Measurements from ENCODE around the gene AKT1S1.

The AKT1S1 gene

GRCh38 chr19:49852631-49853126, 24.5 kb downstream of the AKT1S1 start:
- no peak for DNase-seq

GRCh38 chr19:49851456-49852259, 25.5 kb downstream of the AKT1S1 start:
- DNase-seq, result no peak

- DNase-seq, result peak; percentile 83
These were observed 26.4 kb downstream of the AKT1S1 start, which contains the start of gene PTOV1 for GRCh38 chr19:49850487-49851342. TSS of gene PTOV1 (plus strand) at chr19:49851159.

GRCh38 chr19:49850221-49850486, 27.0 kb downstream of the AKT1S1 start:
- no peak for DNase-seq

GRCh38 chr19:49849433-49850220, 27.5 kb downstream of the AKT1S1 start:
- DNase-seq, result no peak

- DNase-seq, result no peak
These were observed 28.2 kb downstream of the AKT1S1 start for GRCh38 chr19:49848938-49849337.

GRCh38 chr19:49847731-49848696, 29.1 kb downstream of the AKT1S1 start:
- DNase-seq, result peak; percentile 83

GRCh38 chr19:49846408-49846807, 30.7 kb downstream of the AKT1S1 start:
- DNase-seq, result no peak

- DNase-seq, result no peak
These were observed 31.7 kb downstream of the AKT1S1 start for GRCh38 chr19:49845414-49845813.

GRCh38 chr19:49844138-49845095, 32.7 kb downstream of the AKT1S1 start:
- no peak for DNase-seq

GRCh38 chr19:49843265-49843664, 33.9 kb downstream of the AKT1S1 start:
- no peak for DNase-seq

GRCh38 chr19:49840736-49841249, 36.4 kb downstream of the AKT1S1 start:
- DNase-seq, result no peak

- DNase-seq, result no peak
These were observed 36.8 kb downstream of the AKT1S1 start for GRCh38 chr19:49840321-49840720.

- DNase-seq, result no peak
These were observed 37.4 kb downstream of the AKT1S1 start for GRCh38 chr19:49839713-49840112.

- no peak for DNase-seq
These were observed 38.1 kb downstream of the AKT1S1 start for GRCh38 chr19:49838885-49839588.

- DNase-seq, result no peak
These were observed 39.7 kb downstream of the AKT1S1 start for GRCh38 chr19:49837425-49837824.

GRCh38 chr19:49837009-49837310, 40.2 kb downstream of the AKT1S1 start:
- no peak for DNase-seq

GRCh38 chr19:49836176-49837008, 40.8 kb downstream of the AKT1S1 start:
- DNase-seq, result no peak

GRCh38 chr19:49835562-49835961, 41.6 kb downstream of the AKT1S1 start:
- no peak for DNase-seq
